ENCODE data around the gene LUZP1.
"Not testable (repeated sequence)": the region's sequence is repeated elsewhere in the genome, so short reads cannot be mapped to it uniquely, and the experiment has no call there.

Gene LUZP1

DNA sequence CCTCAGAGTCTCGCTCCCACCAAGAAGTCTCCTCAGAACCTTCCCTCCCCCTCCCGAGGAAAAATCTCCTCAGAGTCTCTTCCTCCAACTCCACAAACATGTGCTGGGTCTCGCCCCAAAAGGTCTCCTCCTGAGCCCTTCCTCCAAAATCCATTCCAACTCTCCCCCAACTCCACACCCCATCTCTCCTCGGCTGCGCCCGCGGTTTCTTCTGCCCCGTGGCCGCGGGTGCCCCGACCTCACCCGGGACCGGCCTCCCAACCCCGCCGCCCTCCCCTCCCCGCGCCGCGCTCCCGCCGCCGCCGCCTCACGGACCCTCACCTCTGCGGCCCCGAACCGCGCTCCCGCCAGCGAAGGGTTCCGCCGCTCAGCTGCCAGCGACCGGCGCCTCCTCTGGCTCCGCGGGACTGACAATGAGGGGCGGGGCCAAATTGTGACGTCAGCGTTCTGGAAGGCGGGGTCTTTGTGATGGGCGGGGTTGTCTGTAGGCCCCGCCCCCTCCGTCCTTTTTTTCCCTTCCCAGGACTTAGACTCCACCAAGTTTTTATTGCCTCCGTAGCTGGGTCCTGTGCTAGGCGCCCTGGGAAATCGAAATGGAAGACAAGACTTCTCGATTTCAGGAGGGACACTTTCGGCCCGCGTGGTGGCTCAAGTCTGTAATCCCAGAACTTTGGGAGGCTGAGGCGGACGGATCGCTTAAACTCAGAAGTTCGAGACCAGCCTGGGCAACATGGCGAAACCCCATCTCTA is at the start of gene LUZP1:
LUZP1 (minus strand) TSS at position 412 of the 750 bp plus-strand sequence.
- DNase-seq = peak; percentile 22

DNA sequence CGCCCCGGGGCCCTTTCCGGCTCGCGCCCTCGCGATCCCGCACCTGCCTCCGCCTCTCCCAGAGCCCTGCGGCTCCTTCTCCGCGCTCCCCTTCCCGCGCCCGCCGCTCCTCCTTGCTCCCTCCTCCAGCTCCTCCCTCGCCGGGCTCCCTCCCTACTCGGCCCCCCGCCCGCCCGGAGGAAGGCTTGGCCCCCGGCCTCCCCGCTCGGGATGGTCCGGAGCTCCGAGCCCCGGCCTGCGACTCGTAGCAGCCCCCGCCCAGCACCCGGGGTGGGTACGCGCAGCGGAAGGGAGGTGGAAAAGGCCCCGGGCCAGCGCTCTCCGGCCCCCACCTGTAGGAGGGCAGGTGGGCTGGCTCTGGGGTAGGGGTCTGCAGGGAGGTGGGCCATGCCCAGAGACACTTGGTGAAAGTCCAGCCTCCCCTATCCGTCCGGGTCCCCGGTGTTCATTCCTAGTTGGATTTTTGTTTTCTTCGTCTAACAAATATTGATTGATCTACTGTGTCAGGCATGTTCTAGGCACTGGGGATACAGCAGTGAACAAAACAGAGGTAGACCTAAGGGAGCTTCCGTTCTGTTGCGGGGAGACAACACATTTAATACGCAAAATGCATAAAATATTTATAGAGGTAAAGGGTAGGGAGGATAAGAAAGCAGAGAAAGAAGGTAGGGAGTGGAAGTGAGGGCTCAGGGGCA is 48.9 kb upstream of the LUZP1 start, which contains the start of gene HTR1D:
HTR1D (minus strand) TSS at position 82 of the 695 bp plus-strand sequence. CDS start 23,283 bp downstream, outside the sequence.
- no peak for DNase-seq

DNA sequence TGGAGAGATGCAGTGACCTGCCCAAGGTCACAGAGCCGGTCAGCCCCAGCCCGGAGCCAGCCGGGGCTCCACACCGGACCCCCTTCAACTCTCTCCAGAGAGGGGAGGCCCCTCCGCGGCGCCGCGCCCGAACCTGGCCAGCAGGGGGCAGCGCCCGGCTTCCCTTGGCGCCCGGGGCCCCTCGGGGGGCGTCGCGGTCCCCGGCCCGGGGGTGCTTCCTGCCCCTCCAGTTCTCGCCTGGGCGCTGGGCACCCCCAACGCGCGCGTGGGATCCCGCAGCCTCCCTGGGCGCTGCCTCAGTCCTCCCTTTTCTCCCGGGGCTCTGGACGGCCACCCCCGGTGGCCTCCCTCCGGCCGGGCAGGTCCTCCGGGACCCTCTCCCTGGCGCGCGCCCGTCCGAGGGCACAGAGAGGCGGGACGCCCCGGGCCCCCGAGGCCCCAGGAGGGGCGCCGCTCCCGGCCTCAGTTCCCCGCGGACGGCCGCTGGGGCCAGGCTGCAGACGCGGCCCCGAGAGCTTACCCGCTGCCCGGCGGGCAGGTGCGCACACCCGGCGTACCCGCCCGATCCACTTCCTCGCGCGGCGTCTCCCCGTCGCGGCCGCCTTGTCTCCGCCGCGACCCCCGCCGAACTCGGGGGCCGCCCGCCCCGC is 48.2 kb upstream of the LUZP1 start:
- DNase-seq = no peak

DNA sequence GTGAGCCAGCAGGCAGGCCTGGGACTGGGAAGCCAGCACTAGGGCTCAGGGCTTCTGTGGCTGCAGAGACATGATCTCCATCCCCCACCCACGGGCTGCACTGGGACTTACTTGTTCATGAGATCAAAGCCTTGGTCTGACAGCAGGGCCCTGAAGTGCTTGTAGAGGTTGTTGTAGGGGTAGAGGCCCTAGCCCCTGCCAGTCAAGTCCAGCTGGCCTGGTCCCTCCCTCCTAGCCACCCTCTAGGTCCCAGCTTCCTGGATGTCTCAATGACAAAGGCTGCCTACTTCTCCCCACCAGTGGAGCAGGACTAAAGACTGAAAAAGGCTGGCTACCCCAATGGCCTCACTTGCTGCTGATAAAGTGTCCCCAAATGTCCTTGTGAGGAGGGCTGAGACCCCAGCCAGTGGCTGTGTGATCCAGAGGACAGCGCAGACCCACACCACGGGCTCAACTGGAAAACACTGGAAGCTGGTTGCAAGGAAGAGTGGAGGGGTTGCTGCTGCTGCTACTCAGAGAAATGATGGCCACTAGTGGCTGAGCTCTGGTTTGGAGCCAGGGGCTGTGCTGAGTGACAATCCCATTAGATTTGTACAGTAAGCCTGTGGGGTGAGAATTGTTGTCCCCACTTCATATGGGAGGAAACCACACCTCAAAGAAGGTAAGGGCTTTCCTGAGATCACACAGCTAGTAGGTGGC is 47.2 kb upstream of the LUZP1 start:
- DNase-seq = no peak

DNA sequence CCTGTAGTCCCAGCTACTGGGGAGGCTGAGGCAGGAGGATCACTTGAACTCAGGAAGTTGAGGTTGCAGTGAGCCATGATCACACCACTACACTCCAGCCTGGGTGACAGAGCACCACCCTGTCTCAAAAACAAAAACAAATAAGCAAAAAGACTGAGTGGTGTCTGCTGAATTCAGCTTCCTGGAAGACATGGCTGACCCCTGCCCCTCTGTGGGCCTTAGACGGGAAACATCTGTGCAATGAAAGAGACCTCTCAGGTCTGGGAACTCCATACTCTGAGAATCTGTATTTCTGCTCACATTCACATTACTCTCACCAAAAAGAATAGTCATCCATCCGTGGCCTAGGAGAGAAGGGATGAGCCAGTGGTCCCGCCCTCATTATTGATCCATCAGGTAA is 46.6 kb upstream of the LUZP1 start:
- no peak for DNase-seq

DNA sequence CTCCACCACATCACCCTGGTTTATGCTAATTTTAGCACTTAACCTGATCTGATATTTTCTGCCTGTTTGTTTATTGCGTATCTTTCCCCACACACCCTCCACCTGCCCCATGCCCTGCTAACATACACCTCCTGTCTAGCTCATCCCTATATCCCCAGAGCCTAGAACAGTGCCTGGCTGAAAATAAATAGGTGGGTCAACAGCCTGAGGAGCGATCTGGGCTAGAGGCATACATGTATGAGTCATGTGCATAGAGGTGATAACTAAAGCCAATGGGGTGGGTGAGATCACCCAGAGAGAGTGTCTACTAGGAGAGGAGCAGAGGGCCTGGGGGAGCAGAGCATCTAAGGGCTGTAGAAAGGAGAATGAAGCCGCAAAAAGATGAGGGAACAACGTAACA is 46.0 kb upstream of the LUZP1 start:
- DNase-seq = no peak

DNA sequence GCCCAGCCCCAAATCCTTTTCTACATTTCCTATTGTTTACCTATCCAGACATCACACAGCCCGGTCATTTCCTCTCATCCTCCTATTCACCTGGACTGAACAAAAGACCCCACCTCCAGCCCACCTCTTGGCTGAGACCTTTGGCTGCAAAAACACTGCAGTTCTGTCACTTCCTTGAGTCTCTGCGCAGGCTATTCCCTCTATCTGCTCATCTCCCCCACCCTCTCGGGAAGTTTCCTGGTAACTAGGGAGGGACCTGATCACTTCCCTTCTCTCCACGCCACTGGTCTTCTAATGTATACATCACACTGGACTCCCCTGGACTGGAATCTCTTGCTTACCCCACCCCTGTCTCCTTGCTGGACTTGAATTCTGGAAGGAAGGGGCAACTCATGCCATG is 43.3 kb upstream of the LUZP1 start:
- DNase-seq = no peak

DNA sequence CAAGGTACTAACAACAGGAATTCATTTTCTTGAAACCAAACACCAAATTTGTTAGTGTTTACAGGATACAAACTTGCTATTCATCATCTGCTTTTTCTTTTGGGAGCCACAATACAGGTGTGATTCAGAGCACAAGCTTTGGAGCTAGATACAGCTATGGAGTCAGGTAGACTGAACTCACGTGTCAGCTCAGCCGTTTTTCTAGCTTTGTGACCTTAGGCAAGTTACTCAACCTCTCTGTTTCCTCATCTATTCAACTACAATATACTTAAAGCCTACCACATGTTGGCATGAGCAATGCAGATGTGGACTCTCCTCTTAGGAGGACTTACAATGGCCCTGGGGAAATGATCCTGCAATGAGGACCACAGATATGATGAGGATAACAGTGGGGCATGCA is 42.3 kb upstream of the LUZP1 start:
- no peak for DNase-seq

DNA sequence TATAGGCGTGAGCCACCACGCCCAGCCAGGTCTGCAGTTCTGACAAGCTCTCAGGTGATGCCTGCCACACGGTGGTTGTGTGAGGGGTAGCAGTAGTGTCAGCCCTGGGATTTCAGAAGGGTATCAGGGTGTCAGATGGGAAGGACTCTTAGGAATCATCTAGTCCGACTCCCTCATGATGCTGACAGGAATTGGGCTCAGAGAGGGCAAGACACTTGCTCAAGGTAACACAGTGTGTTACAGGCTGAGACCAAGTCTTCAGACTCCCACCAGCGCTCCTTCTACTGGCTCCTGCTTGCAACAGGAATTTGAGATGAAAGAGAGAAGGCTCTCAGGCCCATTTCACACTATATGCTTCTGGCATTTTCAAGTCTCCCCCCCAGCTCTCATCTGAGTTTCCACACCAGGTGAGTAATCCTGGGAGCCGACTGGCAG is 41.7 kb upstream of the LUZP1 start:
- no peak for DNase-seq

DNA sequence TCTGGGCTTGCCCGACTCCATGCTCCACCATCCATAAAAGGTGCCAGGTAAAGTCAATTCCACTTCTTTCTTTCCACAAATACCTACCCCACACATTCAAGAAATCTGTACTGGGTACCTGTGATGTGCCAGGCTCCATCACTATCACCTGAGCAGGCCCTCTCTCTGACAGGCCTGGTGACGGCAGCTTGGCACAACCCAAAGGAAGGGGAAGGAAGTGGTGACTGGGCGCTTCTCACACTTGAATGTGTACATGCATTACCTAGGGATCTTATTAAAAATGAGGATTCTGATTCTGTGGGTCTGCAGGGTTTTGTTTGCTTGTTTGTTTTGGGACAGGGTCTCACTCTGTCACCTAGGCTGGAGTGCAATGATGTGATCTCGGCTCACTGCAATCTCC is 41.1 kb upstream of the LUZP1 start:
- no peak for DNase-seq

DNA sequence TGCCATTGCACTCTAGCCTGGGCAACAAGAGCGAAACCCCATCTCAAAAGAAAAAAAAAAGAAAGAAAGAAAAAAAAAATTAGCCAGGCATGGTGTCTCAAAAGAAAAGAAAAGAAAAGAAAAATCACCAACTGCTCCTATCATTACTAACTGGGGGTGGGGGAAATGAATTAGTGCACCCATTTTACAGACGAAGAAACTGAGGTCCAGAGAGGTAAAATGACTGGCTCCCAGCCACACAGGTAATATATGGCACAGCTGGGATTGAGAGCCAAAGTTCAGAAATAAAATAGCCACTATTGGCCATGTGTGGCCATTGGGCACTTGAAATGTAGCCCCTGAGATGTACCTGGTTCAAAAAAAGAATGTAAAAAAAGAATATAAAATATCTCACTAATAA is 39.9 kb upstream of the LUZP1 start:
- DNase-seq = no peak

DNA sequence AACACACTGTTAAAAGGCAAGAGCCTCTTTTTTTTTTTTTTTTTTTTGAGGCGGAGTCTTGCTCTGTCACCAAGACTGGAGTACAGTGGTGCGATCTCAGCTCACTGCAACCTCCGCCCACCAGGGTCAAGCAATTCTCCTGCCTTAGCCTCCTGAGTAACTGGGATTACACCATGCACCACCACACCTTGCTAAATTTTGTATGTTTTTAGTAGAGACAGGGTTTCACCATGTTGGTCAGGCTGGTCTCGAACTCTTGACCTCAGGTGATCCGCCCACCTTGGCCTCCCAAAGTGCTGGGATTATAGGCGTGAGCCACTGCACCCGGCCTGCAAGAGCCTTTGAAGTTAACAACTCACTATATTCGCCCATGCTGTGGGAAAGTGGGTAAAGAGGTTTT is 39.1 kb upstream of the LUZP1 start:
- not testable (repeated sequence) for DNase-seq

DNA sequence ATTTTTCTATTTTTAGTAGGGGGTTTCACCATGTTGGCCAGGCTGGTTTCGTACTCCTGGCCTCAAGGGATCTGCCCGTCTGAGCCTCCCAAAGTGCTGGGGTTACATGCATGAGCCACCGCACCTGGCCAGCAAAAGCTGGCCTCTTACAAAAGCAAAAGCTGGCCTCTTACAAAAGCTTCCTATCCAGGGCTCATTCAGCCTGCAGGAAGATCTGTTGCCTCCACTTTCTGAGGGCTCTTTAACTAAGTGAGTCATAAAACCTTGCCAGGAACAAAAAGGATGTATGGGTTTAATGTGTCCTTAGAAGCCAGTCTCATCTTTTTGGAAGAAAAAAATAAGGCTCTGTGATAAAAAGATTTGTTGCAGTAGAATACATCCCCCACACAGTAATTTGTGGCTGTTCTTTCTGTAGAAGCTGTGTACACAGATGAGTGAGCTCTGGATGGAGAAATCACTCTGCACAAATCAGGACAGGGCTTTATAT is 33.6 kb upstream of the LUZP1 start:
- DNase-seq = no peak

DNA sequence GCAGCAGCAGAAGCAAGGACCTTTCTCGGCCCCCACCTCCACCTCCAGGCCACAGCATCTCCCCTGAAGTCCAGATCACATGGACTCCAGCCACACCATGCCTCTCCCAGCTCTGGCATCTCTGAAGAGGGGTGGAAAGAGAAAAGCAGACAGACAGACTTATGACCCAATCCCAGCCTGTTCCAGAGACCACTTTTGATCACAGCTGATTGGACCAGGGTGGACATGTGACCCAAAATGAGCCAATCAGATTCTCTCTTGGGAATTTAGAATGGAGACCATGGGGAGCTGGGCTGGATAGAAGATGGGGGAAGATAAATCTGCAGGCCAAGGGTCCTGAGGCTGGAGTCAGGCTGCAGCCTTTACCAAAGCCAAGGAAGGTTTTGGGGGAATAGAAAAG is 32.2 kb upstream of the LUZP1 start:
- no peak for DNase-seq

DNA sequence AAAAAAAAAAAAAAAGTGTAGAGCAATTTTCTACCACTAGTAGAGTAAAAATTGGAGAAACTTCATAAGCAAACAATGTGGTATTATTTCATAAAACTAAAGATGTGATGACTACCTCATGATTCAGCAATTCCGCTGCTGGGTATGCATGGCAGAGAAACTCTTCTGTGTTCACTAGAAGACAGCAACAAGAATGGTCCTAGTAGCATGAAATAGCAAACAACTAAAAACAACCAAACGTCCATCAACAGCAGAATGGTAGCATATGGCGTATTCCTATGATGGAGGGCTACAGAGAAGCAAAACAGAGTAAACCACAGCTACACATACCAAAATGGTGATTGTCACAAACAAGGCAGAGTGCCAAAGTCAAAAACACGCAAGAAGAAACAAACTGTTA is 29.7 kb upstream of the LUZP1 start:
- no peak for DNase-seq

DNA sequence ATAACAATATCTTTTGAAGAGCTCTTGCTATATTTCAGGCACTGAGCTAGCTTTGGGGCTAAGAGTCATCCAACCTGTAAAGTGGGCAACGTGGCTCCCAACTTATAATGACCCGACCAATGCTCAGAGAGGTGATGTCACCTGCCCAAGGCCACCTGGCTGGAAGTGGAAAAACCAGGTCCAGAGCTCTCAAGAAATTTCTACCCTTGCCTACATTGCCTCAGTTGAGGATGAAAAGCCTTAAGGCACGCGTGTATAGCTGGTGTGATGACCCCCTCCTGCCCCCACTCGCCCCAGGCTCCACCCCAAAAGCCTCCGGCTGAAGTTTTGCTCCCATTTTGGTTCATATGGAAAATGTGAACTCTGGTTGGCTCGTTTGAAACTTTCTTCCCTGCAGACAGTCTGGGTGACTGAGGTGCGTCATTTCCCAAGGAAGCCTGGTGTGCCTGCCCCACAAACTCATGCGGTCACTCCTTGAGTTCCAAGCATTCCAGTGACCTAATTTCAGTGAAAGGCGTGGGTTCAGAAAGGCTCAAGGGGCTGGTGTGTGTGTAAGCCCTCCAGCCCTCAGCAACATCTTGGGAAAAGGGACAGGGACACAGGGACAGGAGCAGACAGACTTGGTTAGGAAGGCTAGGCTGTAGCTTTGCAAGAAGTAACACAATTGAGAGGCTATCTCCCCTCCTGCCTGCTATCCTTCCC is 28.1 kb upstream of the LUZP1 start:
- no peak for DNase-seq

DNA sequence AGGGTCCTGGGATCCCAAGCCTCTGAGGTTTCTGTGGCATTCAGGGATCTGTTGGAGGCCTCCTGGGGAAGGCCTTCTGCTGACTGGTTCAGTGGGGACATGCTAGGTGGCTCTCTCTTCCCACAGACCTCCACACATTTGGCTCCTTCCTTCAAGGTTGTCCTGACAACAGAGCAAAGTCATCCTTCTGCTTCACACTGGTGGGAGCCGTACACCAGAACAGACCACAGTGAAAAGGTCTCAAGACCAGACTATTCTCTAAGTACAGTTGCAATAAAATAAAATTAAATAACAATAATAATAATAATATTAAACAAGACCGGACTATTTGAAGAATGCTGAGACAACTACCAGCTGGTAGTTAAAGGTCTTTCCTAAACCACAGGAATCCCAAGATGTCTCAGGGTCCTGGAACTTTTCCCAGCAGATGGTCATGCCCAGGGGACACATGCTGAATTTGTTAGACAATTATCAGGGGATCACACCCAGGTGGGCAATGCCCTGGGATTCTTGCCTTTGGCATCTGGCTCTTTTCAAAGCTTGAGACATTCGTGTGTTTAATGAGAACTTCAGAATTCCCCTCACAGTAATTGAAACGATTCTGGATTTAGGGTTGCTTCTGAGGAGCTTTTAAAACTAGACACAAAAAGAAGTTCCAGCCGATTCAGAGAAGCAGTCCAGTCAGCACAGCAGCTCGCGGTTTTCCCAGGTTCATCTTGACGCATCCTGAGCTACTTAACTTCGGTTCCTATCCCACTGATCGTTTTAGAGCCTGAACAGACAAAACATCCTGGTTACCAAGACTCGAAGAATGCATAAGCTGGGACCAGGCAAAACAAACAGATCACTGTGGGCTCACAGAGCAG is 25.7 kb upstream of the LUZP1 start:
- no peak for DNase-seq

DNA sequence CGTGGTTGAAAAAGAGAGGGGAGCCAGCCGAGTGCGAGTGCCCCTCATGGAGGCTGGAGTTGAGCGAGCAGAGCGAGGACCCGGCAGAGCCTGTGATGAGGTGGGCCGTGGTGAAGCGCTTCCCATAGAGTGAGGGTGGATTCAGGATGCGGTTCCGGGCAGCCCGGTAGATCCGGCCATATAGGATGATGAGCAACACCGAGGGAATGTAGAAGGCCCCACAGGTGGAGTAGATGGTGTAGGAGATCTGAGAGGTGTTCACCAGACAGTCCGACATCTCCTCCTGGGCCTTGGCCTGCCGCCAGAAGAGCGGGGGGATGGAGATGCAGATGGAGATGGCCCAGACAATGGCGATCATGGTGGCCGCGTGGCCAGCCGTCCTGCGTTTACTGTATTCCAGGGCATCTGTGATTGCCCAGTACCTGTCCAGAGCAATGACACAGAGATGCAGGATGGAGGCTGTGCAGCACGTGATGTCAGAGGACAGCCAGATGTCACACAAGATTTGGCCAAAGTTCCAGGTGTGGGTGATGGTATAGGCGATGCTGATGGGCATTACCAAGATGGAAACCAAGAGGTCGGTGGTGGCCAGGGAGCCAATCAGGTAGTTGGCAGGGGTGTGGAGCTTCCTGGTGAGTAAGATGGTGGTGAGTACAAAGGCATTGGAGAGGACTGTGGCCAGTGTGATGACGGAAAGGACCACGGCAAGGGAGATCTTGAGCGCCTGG is 24.9 kb upstream of the LUZP1 start:
- no peak for DNase-seq

DNA sequence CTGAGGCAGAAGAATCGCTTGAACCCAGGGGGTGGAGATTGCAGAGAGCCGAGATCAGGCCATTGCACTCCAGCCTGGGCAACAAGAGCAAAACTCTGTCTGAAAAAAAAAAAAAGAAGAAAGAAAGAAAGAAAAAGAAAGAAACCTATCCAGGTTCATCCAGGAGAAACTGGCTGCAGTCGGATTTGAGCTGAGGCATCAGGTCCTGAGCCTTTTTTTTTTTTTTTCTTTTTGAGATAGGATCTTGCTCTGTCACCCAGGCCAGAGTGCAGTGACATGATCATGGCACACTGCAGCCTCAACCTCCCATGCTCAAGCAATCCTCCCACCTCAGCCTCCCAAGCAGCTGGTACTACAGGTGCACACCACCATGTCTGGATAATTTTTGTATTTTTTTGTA is 22.5 kb upstream of the LUZP1 start:
- no peak for DNase-seq

DNA sequence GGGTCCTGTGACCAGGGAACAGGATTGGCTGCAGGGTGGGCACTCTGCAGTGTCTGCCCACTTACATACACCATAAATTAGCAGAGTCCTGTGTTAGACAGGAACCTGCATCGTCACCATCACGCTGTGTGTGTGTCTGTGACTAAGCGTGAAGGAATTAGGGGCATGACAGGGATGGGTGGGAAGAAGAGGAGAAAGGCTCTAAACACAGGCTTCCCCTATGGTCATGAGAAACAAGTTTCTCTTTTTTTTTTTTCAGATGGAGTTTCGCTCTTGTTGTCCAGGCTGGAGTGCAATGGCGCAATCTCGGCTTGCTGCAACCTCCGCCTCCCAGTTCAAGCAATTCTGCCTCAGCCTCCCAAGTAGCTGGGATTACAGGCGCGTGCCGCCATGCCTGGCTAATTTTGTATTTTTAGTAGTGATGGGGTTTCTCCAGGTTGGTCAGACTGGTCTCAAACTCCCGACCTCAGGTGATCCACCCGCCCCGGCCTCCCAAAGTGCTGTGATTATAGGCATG is 20.3 kb upstream of the LUZP1 start:
- DNase-seq = not testable (repeated sequence)

Measured in SHP77 treated with DMSO at 0.1 percent for 48 hours (cell line).